ENCODE measurements around the gene ERC2. TPM values are rescaled to one million over a fixed set of nuclear protein-coding genes. Genes with fewer than 3 reads are reported as not detected.

ERC2 gene
- polyA plus RNA-seq, 3 donors: not detected

- no peak overlapping the region for H3K4me2 ChIP-seq (replicated peaks; ENCODE audit: extremely low read depth, low read length, poor library complexity, severe bottlenecking)
- DNase-seq: no peak
- Mint-ChIP-seq H3K36me3 (no peaks in the 10 kb centered on the region), H3K9me3 (peaks cover 0 to 3% (median 2%) of the 10 kb centered on the region in 7 donors), H3K4me3 (no peak overlapping the region), H3K4me1 (no peaks in the 10 kb centered on the region), H3K27me3 (ENCODE audit: low read depth in 3 of 3) (peaks cover 0 to 2% (median 0%) of the 10 kb centered on the region in 3 donors), H3K27ac (no peak overlapping the region)
- no peak for TF ChIP-seq CTCF (IDR thresholded peaks at IDR 0.05)
- H4K20me1 ChIP-seq (ENCODE audit: insufficient read depth, low read length): no peaks in the 10 kb centered on the region
- no peaks in the 10 kb centered on the region for H3K27me3 ChIP-seq (ENCODE audit: control insufficient read depth in 2 of 2, insufficient read depth in 2 of 2, low read length in 2 of 2)
- no peaks in the 10 kb centered on the region for H3K36me3 ChIP-seq (replicated peaks in 1 of 2; ENCODE audit: control insufficient read depth in 1 of 2, insufficient read depth in 2 of 2, low read length in 2 of 2)
- H2AFZ ChIP-seq (ENCODE audit: insufficient read depth, low read depth, low read length, poor library complexity, severe bottlenecking): no peak overlapping the region
- no peaks in the 10 kb centered on the region for H3K79me2 ChIP-seq (ENCODE audit: insufficient read depth, low read length)
- no peak overlapping the region for H3K27ac ChIP-seq (ENCODE audit: low read depth in 1 of 2, low read length in 2 of 2)
- WGBS (ENCODE audit: insufficient coverage): no CpG with 5 or more reads among the region's 2 CpGs
- no peaks in the 10 kb centered on the region for H3K4me1 ChIP-seq (ENCODE audit: control insufficient read depth in 1 of 2, insufficient read depth in 2 of 2, low read length in 2 of 2)
- H3K9ac ChIP-seq (ENCODE audit: insufficient read depth, low read length, poor library complexity, severe bottlenecking): no peak overlapping the region
- H3K9me3 ChIP-seq (replicated peaks in 1 of 2; ENCODE audit: control insufficient read depth in 1 of 2, insufficient read depth in 1 of 2, low read length in 2 of 2): no peaks in the 10 kb centered on the region
- intact Hi-C loops (cut with micrococcal nuclease): no loop called here
- H3K4me3 ChIP-seq (replicated peaks in 1 of 3; ENCODE audit: low read depth in 2 of 3, low read length in 3 of 3): no peak overlapping the region
These were observed 675.5 kb downstream of the ERC2 start for GRCh38 chr3:55792742-55793141.

DNA sequence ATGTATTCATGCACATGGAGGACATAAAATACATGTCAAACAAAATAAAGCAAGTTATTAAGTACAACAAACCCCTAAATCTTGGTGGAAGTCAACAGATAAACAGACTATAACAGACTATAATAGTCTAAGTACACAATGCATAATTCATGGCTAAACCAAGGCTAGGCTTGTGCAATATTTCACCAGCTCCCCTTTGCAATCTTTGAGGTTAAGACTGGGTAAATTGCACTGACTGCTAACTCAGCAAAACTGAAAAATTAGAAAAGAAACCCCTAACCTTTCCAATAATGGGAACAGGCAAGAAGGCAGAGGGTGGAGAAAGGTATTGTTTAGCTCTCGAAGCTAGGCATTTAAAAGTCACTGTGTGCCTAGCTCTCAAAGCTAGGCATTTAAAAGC, 676.3 kb downstream of the ERC2 start:
- H3K79me2 ChIP-seq (ENCODE audit: insufficient read depth, low read length): no peaks in the 10 kb centered on the region
- H3K4me2 ChIP-seq (replicated peaks; ENCODE audit: extremely low read depth, low read length, poor library complexity, severe bottlenecking): no peak overlapping the region
- no peaks in the 10 kb centered on the region for H3K36me3 Mint-ChIP-seq
- no peaks in the 10 kb centered on the region for H3K27me3 ChIP-seq (ENCODE audit: control insufficient read depth in 2 of 2, insufficient read depth in 2 of 2, low read length in 2 of 2)
- H3K36me3 ChIP-seq (replicated peaks in 1 of 2; ENCODE audit: control insufficient read depth in 1 of 2, insufficient read depth in 2 of 2, low read length in 2 of 2): no peaks in the 10 kb centered on the region
- H2AFZ ChIP-seq (ENCODE audit: insufficient read depth, low read depth, low read length, poor library complexity, severe bottlenecking): no peak overlapping the region
- no peaks in the 10 kb centered on the region for H3K9me3 ChIP-seq (replicated peaks in 1 of 2; ENCODE audit: control insufficient read depth in 1 of 2, insufficient read depth in 1 of 2, low read length in 2 of 2)
- TF ChIP-seq CTCF (IDR thresholded peaks at IDR 0.05): no peak
- intact Hi-C loops (cut with micrococcal nuclease): no loop called here
- no peak for DNase-seq
- H3K27ac Mint-ChIP-seq: no peak overlapping the region
- WGBS (ENCODE audit: insufficient coverage): no CpG with 5 or more reads among the region's 1 CpG
- no peaks in the 10 kb centered on the region for H3K4me1 ChIP-seq (ENCODE audit: control insufficient read depth in 1 of 2, insufficient read depth in 2 of 2, low read length in 2 of 2)
- no peaks in the 10 kb centered on the region for H4K20me1 ChIP-seq (ENCODE audit: insufficient read depth, low read length)
- H3K9ac ChIP-seq (ENCODE audit: insufficient read depth, low read length, poor library complexity, severe bottlenecking): no peak overlapping the region
- no peaks in the 10 kb centered on the region for H3K4me1 Mint-ChIP-seq
- no peak overlapping the region for H3K4me3 Mint-ChIP-seq
- H3K27ac ChIP-seq (ENCODE audit: low read depth in 1 of 2, low read length in 2 of 2): no peak overlapping the region
- H3K9me3 Mint-ChIP-seq: peaks cover 0 to 6% (median 2%) of the 10 kb centered on the region in 7 donors
- no peak overlapping the region for H3K4me3 ChIP-seq (replicated peaks in 1 of 3; ENCODE audit: low read depth in 2 of 3, low read length in 3 of 3)
- H3K27me3 Mint-ChIP-seq (ENCODE audit: low read depth in 3 of 3): peaks cover 0 to 2% (median 0%) of the 10 kb centered on the region in 3 donors

Data from CD14-positive monocyte (primary cell).